Measurements from ENCODE around the gene ZNF69. TPM values are rescaled to one million over a fixed set of nuclear protein-coding genes. Genes with fewer than 3 reads are reported as not detected.
"Not testable (repeated sequence)": the region's sequence is repeated elsewhere in the genome, so short reads cannot be mapped to it uniquely, and the experiment has no call there.

The ZNF69 gene
- total RNA-seq, 1 experiment from 2014 or later = 9.5 TPM

GRCh38 chr19:11905928-11906327, 18.3 kb downstream of the ZNF69 start:
- Histone ChIP-seq H3K9me3 (ENCODE audit: control insufficient read depth, insufficient read depth, low read depth, low read length) (peaks cover 19% of the 10 kb centered on the region), H3K27me3 (ENCODE audit: control insufficient read depth, insufficient read depth, low read length) (no peaks in the 10 kb centered on the region), H3K36me3 (ENCODE audit: control insufficient read depth, insufficient read depth, low read length) (no peaks in the 10 kb centered on the region), H3K4me1 (ENCODE audit: control insufficient read depth, insufficient read depth, low read length) (no peaks in the 10 kb centered on the region), H3K4me3 (ENCODE audit: low read depth in 2 of 2, low read length in 2 of 2) (no peak overlapping the region), H3K27ac (ENCODE audit: low read length) (no peak overlapping the region)
- BruUV-seq (replicated peaks) = no TSS peak
- DNase-seq (ENCODE audit: low read depth, low spot score) (no peak), ATAC-seq (no peak)
- intact Hi-C loops (cut with micrococcal nuclease; ENCODE audit: unreplicated experiment) (no loop called here), in situ Hi-C loops (cut with HindIII; ENCODE audit: low pct_unique_long_range_greater_than_20kb, low sequenced_read_pairs) (no loop called here)
- CTCF ChIA-PET = no interaction called here
- POLR2A ChIA-PET = no interaction called here
- TF ChIP-seq, protein P1, sequence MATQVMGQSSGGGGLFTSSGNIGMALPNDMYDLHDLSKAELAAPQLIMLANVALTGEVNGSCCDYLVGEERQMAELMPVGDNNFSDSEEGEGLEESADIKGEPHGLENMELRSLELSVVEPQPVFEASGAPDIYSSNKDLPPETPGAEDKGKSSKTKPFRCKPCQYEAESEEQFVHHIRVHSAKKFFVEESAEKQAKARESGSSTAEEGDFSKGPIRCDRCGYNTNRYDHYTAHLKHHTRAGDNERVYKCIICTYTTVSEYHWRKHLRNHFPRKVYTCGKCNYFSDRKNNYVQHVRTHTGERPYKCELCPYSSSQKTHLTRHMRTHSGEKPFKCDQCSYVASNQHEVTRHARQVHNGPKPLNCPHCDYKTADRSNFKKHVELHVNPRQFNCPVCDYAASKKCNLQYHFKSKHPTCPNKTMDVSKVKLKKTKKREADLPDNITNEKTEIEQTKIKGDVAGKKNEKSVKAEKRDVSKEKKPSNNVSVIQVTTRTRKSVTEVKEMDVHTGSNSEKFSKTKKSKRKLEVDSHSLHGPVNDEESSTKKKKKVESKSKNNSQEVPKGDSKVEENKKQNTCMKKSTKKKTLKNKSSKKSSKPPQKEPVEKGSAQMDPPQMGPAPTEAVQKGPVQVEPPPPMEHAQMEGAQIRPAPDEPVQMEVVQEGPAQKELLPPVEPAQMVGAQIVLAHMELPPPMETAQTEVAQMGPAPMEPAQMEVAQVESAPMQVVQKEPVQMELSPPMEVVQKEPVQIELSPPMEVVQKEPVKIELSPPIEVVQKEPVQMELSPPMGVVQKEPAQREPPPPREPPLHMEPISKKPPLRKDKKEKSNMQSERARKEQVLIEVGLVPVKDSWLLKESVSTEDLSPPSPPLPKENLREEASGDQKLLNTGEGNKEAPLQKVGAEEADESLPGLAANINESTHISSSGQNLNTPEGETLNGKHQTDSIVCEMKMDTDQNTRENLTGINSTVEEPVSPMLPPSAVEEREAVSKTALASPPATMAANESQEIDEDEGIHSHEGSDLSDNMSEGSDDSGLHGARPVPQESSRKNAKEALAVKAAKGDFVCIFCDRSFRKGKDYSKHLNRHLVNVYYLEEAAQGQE (IDR thresholded peaks at IDR 0.05; ENCODE audit: insufficient read depth in 1 of 2, low read depth in 2 of 2, low read length in 1 of 2) = no peak
- TF ChIP-seq CTCF (IDR thresholded peaks at IDR 0.05) (no peak), SIN3A (IDR thresholded peaks at IDR 0.05; ENCODE audit: borderline replicate concordance, insufficient read depth, low read depth, low read length) (no peak), TCF7L2 (IDR thresholded peaks at IDR 0.05; ENCODE audit: low read depth, low read length) (no peak), POLR2AphosphoS5 (IDR thresholded peaks at IDR 0.05; ENCODE audit: low read depth, low read length) (no peak)

DNA sequence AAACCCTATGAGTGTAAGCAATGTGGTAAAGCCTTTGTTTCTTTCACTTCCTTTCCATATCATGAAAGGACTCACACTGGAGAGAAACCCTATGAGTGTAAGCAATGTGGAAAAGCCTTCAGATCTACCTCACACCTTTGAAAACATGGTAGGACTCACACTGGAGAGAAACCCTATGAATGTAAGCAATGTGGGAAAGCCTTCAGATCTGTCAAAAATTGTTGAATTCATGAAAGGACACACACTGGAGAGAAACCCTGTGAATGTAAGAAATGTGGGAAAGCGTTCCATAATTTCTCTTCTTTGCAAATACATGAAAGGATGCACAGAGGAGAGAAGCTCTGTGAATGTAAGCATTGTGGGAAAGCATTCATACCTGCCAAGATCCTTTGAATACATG, 24.4 kb downstream of the ZNF69 start:
- peaks cover 10% of the 10 kb centered on the region; the same call in 1 of the 2 replicates for H3K9me3 ChIP-seq (ENCODE audit: control insufficient read depth, insufficient read depth, low read depth, low read length)
- CTCF ChIA-PET; POLR2A ChIA-PET; in situ Hi-C loops (cut with HindIII; ENCODE audit: low pct_unique_long_range_greater_than_20kb, low sequenced_read_pairs); H3K27me3 ChIP-seq (ENCODE audit: control insufficient read depth, insufficient read depth, low read length); intact Hi-C loops (cut with micrococcal nuclease; ENCODE audit: unreplicated experiment); BruUV-seq (replicated peaks); DNase-seq (ENCODE audit: low read depth, low spot score); H3K36me3 ChIP-seq (ENCODE audit: control insufficient read depth, insufficient read depth, low read length); H3K27ac ChIP-seq (ENCODE audit: low read length); H3K4me1 ChIP-seq (ENCODE audit: control insufficient read depth, insufficient read depth, low read length); H3K4me3 ChIP-seq (ENCODE audit: low read depth in 2 of 2, low read length in 2 of 2); ATAC-seq: not testable (repeated sequence)

DNA sequence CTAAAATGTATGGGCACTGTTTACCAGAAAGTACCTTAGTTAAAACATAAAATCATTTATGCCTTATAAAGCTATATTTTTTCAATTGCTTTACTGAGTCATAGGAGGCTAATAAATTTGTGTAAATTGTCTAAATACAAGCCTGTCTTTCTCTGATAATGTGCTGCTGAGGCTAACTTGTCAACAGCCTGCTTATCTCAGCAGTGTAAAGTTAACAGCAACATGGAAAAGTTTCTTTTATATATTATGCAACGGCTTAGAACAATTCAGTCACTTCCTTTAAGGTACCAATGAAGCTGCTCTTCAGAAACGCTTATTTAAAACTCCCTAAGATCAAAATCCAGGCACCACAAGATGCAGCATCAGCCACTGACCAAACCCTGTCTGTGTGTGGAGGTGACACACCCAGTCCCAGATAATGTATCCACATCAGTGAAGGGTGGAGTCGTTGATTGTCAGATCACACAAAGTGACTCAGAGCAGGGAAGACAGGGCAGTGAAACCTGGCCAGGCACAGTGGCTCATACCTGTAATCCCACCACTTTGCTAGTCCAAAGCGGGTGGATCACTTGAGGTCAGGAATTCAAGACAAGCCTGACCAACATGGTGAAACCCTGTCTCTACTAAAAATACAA, 27.0 kb downstream of the ZNF69 start:
- in situ Hi-C loops (cut with HindIII; ENCODE audit: low pct_unique_long_range_greater_than_20kb, low sequenced_read_pairs); POLR2A ChIA-PET; H3K4me1 ChIP-seq (ENCODE audit: control insufficient read depth, insufficient read depth, low read length); BruUV-seq (replicated peaks); ATAC-seq; H3K4me3 ChIP-seq (ENCODE audit: low read depth in 2 of 2, low read length in 2 of 2); H3K27me3 ChIP-seq (ENCODE audit: control insufficient read depth, insufficient read depth, low read length); H3K36me3 ChIP-seq (ENCODE audit: control insufficient read depth, insufficient read depth, low read length); H3K27ac ChIP-seq (ENCODE audit: low read length); DNase-seq (ENCODE audit: low read depth, low spot score); intact Hi-C loops (cut with micrococcal nuclease; ENCODE audit: unreplicated experiment); CTCF ChIA-PET: not testable (repeated sequence)
- H3K9me3 ChIP-seq (ENCODE audit: control insufficient read depth, insufficient read depth, low read depth, low read length) = peaks cover 10% of the 10 kb centered on the region; the same call in 1 of the 2 replicates

Measured in Panc1 (cell line).